Common myeloid progenitor, CD34-positive (primary cell): Measurements from ENCODE around the gene IRGC.

Experiments used
- CTCF ChIA-PET: fragments of 350-600 bp; sonication (Branson Sonifier 250); formaldehyde crosslinking; loops from one replicate; lab custom pipeline; 2021; ENCODE audit warnings: antibody characterized with exemption; lab: Charles Lee
- POLR2A ChIA-PET: fragments of 350-600 bp; sonication (Branson Sonifier 250); formaldehyde crosslinking; loops from one replicate; lab custom pipeline; 2021; ENCODE audit warnings: antibody characterized with exemption; lab: Charles Lee
- DNase-seq, 3 donors: peaks; one replicate each; pipeline versions ENCODE4 v3.0.0 to v3.0.0-alpha.2; 2013
- H3K27ac ChIP-seq, 2 experiments: 1 replicate in 1 of 2; 2 replicates in 1 of 2; pipeline ENCODE4 v1.7.0; 2013; ENCODE audit warnings: inconsistent platforms in 2 of 2, low read length in 2 of 2, mild to moderate bottlenecking in 2 of 2, low read depth in 1 of 2, moderate library complexity in 1 of 2; ENCODE audit not compliant: severe bottlenecking in 2 of 2, insufficient read depth in 1 of 2, poor library complexity in 1 of 2
- H3K27me3 ChIP-seq, 5 experiments: replicated peaks in 2 of 5; 1 replicate in 3 of 5; 2 replicates in 2 of 5; pipeline versions ENCODE4 v1.6.1 to v1.7.0; 2013; ENCODE audit warnings: low read length in 4 of 5, mild to moderate bottlenecking in 2 of 5, moderate library complexity in 2 of 5, inconsistent platforms in 1 of 5; ENCODE audit not compliant: insufficient read depth in 5 of 5, control insufficient read depth in 4 of 5
- H3K36me3 ChIP-seq, 4 experiments: 1 replicate in 2 of 4; 2 replicates in 2 of 4; pipeline versions ENCODE4 v1.6.1 to v1.7.0; 2013; ENCODE audit warnings: low read length in 3 of 4, control low read depth in 1 of 4, mild to moderate bottlenecking in 1 of 4; ENCODE audit not compliant: control insufficient read depth in 4 of 4, insufficient read depth in 4 of 4
- H3K4me1 ChIP-seq, 4 experiments: 1 replicate in 3 of 4; 2 replicates in 1 of 4; pipeline versions ENCODE4 v1.6.1 to v1.7.1; 2013; ENCODE audit warnings: low read length in 3 of 4, mild to moderate bottlenecking in 3 of 4, control low read depth in 1 of 4, inconsistent platforms in 1 of 4, moderate library complexity in 1 of 4; ENCODE audit not compliant: control insufficient read depth in 4 of 4, insufficient read depth in 4 of 4; ENCODE audit errors: control extremely low read depth in 1 of 4
- H3K4me3 ChIP-seq, 7 experiments: 1 replicate in 4 of 7; 2 replicates in 3 of 7; pipeline versions ENCODE4 v1.5.1 to v1.7.0; 2013; ENCODE audit warnings: mild to moderate bottlenecking in 7 of 7, low read length in 6 of 7, moderate library complexity in 6 of 7, inconsistent platforms in 2 of 7, low read depth in 2 of 7, control low read depth in 1 of 7; ENCODE audit not compliant: insufficient read depth in 4 of 7, control insufficient read depth in 1 of 7; ENCODE audit errors: extremely low read depth in 1 of 7
- H3K9me3 ChIP-seq, 5 experiments: 1 replicate in 4 of 5; 2 replicates in 1 of 5; pipeline versions ENCODE4 v1.6.1 to v1.7.1; 2013; ENCODE audit warnings: low read length in 4 of 5, mild to moderate bottlenecking in 2 of 5, inconsistent platforms in 1 of 5, low read depth in 1 of 5, moderate library complexity in 1 of 5; ENCODE audit not compliant: control insufficient read depth in 4 of 5, insufficient read depth in 2 of 5; ENCODE audit errors: control extremely low read depth in 1 of 5
- WGBS: methylation state at CpG from one replicate; pipeline ENCODE4 v1.1.5; 2013; ENCODE audit not compliant: insufficient coverage; 5-methylcytosine and 5-hydroxymethylcytosine counted together

The IRGC gene

DNA sequence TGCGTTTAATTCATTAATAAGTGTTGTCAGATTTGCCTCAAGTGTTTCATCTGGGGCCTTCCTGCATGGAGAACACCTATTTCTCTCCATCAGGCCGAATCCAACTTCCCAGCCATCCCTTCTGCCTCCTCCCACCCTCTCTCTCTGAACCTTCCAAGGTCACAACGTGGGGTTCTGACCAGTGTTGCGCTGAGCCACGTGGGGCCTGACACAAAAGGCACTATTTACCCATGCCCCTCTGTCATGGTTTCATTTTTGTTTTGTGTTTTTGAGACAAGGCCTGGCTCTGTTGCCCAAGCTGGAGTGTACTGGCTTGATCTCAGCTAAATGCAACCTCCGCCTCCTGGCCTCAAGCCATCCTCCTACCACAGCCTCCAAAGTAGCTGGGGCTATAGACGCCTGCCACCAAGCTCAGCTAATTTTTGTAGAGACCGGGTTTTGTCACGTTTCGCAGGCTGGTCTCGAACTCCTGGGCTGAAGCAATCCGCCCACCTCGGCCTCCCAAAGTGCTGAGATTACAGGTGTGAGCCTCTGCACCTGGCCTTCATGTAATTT is 8.6 kb upstream of the IRGC start:
- no peak overlapping the region for H3K4me3 ChIP-seq
- no peaks in the 10 kb centered on the region for H3K4me1 ChIP-seq
- POLR2A ChIA-PET = no interaction called here
- H3K27me3 ChIP-seq = no peaks in the 10 kb centered on the region
- peaks cover 0 to 5% (median 3%) of the 10 kb centered on the region in 5 experiments for H3K9me3 ChIP-seq
- WGBS = 96% methylated on average over 9 of the region's 13 CpGs
- DNase-seq = no peak
- CTCF ChIA-PET = interaction anchor here (1.3 kb wide), 1 partner anchor 11 kb away, joined by 3 read pairs; no protein-coding TSS in a partner anchor
- H3K27ac ChIP-seq = no peak overlapping the region
- no peaks in the 10 kb centered on the region for H3K36me3 ChIP-seq

DNA sequence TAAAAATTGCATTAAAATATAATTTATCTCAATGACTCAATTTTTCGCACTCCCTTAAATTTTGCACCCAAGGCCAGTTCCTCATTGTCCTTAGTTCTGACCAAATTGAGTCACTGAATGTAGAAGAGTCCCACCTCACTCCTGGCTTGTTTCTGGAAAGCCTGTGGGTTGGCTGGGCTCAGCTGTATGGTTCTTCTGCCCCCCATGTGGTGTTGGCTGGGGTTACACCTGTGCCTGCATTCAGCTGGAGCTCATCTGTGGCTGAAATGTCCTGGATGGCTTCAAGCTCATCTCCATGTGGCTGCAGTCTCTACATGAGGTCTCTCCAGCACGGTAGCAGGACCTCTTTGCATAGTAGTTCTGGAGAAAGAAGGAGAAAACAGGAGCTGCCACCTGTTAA is 7.2 kb upstream of the IRGC start:
- no peaks in the 10 kb centered on the region for H3K36me3 ChIP-seq
- H3K27ac ChIP-seq = no peak overlapping the region
- ChIA-PET POLR2A (no interaction called here), CTCF (interaction anchor here (1.2 kb wide), 2 partner anchors 37 to 46 kb away, joined by 3 to 4 read pairs; no protein-coding TSS in a partner anchor)
- H3K4me1 ChIP-seq = no peaks in the 10 kb centered on the region
- H3K27me3 ChIP-seq = no peaks in the 10 kb centered on the region
- DNase-seq = no peak
- no peak overlapping the region for H3K4me3 ChIP-seq
- 95% methylated on average over 2 of the region's 2 CpGs for WGBS
- peaks cover 0 to 5% (median 3%) of the 10 kb centered on the region in 5 experiments for H3K9me3 ChIP-seq

DNA sequence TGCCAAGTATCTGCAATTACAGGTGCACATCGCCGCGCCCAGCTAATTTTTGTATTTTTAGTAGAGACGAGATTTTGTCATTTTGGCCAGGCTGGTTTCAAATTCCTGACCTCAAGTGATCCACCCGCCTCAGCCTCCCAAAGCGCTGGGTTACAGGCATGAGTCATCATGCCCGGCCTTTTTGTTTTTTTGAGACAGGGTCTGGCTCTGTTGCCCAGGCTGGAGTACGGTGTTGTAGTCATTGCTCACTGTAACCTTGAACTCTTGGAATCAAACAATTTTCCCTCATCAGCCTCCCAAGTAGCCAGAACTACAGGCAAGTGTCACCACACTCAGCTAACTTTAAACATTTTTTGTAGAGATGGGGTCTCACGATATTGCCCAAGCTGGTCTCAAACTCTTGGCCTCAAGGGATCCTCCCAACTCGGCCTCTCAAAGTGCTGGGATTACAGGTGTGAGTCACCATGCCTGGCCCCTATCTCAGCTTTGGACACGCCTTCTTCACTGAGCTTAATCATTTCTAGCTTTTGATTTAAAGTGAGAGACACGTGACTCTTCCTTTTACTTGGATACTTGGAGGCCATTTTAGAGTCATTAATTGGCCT is 4.0 kb upstream of the IRGC start:
- Histone ChIP-seq H3K27me3 (no peaks in the 10 kb centered on the region), H3K27ac (no peak overlapping the region), H3K36me3 (no peaks in the 10 kb centered on the region), H3K4me3 (no peak overlapping the region), H3K4me1 (no peaks in the 10 kb centered on the region), H3K9me3 (peaks cover 0 to 5% (median 3%) of the 10 kb centered on the region in 5 experiments)
- no peak for DNase-seq
- POLR2A ChIA-PET = no interaction called here
- WGBS = 96% methylated on average over 12 of the region's 12 CpGs
- CTCF ChIA-PET = no interaction called here

DNA sequence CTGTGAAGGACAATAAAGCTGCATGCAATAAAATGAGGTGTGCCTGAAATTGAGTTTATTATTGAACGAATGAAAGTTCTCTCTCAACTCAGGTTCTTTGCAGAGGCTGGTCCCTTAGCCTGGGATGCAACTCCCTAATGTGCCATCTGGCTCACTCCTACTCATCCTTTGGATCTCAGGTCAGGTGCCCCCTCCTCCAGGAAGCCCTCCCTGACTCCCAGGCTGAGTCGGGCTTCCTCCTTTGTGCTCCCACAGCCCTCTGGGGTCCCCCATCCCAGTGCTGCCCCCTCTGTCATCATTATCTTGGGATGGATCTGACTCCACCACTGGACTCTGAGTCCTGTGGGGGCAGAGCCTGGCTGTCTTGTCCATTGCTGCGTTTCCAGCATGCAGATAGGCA is 2.7 kb upstream of the IRGC start:
- no peak overlapping the region for H3K4me3 ChIP-seq
- no peaks in the 10 kb centered on the region for H3K4me1 ChIP-seq
- DNase-seq = no peak
- no peak overlapping the region for H3K27ac ChIP-seq
- H3K9me3 ChIP-seq = peaks cover 0 to 5% (median 3%) of the 10 kb centered on the region in 5 experiments
- no peaks in the 10 kb centered on the region for H3K27me3 ChIP-seq
- 81% methylated on average over 3 of the region's 3 CpGs for WGBS
- POLR2A ChIA-PET = no interaction called here
- no peaks in the 10 kb centered on the region for H3K36me3 ChIP-seq
- CTCF ChIA-PET = no interaction called here

DNA sequence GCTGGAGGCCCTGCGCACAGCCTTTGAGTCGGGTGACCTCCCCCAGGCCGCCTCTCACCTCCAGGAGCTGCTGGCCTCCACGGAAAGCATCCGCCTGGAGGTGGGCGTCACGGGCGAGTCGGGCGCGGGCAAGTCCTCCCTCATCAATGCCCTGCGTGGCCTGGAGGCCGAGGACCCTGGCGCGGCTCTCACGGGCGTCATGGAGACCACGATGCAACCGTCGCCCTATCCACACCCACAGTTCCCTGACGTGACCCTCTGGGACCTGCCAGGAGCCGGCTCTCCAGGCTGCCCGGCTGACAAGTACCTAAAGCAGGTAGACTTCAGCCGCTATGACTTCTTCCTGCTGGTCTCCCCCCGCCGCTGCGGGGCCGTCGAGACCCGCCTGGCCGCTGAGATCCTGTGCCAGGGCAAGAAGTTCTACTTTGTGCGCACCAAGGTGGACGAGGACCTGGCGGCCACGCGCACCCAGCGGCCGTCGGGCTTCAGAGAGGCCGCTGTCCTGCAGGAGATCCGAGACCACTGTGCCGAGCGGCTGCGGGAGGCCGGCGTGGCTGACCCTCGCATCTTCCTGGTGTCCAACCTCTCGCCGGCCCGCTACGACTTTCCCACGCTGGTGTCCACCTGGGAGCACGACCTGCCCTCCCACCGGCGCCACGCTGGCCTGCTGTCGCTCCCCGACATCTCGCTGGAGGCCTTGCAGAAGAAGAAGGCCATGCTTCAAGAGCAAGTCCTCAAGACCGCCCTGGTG is 2.9 kb downstream of the IRGC start:
- H3K4me3 ChIP-seq = no peak overlapping the region
- POLR2A ChIA-PET = no interaction called here
- no peak overlapping the region for H3K27ac ChIP-seq
- H3K9me3 ChIP-seq = no peaks in the 10 kb centered on the region
- CTCF ChIA-PET = no interaction called here
- 95% methylated on average over 59 of the region's 60 CpGs for WGBS
- no peaks in the 10 kb centered on the region for H3K27me3 ChIP-seq
- H3K4me1 ChIP-seq = peaks cover 0 to 2% (median 0%) of the 10 kb centered on the region in 4 experiments
- DNase-seq = no peak
- H3K36me3 ChIP-seq = no peaks in the 10 kb centered on the region

DNA sequence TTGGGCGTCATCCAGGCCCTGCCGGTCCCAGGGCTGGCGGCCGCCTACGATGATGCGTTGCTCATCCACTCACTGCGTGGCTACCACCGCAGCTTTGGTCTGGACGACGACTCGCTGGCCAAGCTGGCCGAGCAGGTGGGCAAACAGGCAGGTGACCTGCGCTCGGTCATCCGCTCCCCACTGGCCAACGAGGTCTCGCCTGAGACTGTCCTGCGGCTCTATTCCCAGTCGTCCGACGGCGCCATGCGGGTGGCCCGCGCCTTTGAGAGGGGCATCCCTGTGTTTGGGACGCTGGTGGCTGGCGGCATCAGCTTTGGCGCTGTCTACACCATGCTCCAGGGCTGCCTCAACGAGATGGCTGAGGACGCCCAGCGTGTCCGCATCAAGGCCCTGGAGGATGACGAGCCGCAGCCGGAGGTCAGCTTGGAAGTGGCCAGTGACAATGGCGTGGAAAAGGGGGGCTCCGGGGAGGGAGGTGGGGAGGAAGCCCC is 3.5 kb downstream of the IRGC start:
- Histone ChIP-seq H3K4me1 (peaks cover 0 to 8% (median 2%) of the 10 kb centered on the region in 4 experiments), H3K27ac (no peak overlapping the region), H3K9me3 (no peaks in the 10 kb centered on the region), H3K4me3 (no peak overlapping the region), H3K36me3 (no peaks in the 10 kb centered on the region), H3K27me3 (no peaks in the 10 kb centered on the region)
- ChIA-PET CTCF (interaction anchor here (2.9 kb wide), 1 partner anchor 50 kb away, joined by 12 read pairs; the partner anchor contains the start of gene PLAUR), POLR2A (no interaction called here)
- WGBS = 97% methylated on average over 36 of the region's 37 CpGs
- DNase-seq = no peak

DNA sequence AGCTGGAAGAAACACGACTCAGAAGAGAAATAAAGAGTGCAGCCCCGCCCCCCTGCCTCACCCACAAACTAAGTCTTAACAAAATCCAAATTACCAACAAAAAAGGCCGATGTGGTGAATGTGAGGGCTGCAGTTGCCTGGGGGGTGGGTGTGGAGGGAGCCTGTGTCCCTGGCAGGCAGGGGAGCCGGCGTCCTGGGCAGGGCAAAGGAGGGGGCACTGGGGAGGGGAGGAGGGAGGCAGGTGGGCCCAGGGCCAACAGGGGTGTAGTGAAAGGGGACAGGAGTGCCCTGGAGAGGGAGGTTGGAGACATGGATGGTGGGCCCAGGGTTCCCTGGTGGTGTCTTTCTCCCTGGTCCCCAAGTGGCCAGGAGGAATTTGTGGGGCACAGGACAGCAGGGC is 4.0 kb downstream of the IRGC start:
- no peaks in the 10 kb centered on the region for H3K36me3 ChIP-seq
- 100% methylated on average over 2 of the region's 5 CpGs for WGBS
- H3K4me1 ChIP-seq = peaks cover under 1 to 13% (median 6%) of the 10 kb centered on the region in 4 experiments
- H3K9me3 ChIP-seq = no peaks in the 10 kb centered on the region
- POLR2A ChIA-PET = no interaction called here
- no peaks in the 10 kb centered on the region for H3K27me3 ChIP-seq
- no peak overlapping the region for H3K4me3 ChIP-seq
- H3K27ac ChIP-seq = no peak overlapping the region
- CTCF ChIA-PET = interaction anchor here (2.9 kb wide), 1 partner anchor 51 kb away, joined by 12 read pairs; the partner anchor contains the start of gene PLAUR
- no peak for DNase-seq
